ENCODE data around the gene PRDM16.

Gene PRDM16

DNA sequence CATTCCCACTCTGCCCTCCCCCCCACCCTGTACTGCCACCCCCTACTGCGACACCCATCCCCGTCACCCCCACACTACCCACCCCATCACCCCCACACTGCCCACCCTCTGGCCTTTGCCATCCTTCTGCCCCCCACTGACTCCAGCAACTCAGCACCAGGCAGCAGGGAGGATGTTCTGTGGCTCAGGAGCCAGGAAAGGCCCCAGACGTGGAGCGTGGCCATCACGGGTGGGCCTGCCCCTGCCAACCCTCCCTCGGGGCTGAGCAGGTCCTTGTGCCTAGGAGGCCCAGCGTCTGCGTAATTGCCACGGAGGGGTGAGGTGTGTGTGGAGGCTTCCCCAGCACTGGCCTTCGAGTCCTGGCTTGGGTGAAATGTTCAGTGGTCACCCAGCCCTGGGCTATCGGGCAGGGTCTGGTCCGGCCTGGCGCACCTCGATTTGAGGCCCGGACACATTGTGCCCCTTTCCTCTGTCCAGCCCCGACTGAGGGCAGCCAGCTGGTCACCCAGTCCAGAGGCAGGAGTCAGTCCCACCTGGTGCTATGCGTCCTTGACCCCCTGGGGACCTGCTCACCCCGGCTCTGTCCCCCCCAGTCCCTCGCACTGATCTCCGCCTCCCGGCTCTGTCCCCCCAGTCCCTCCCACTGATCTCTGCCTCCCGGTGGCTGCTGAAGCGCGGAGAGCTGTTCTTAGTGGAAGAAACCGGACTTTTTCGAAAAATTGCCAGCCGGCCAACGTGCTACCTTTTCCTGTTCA, 408.4 kb downstream of the PRDM16 start:
- no peak for DNase-seq (ENCODE audit: low read depth in 2 of 3, low spot score in 2 of 3)

DNA sequence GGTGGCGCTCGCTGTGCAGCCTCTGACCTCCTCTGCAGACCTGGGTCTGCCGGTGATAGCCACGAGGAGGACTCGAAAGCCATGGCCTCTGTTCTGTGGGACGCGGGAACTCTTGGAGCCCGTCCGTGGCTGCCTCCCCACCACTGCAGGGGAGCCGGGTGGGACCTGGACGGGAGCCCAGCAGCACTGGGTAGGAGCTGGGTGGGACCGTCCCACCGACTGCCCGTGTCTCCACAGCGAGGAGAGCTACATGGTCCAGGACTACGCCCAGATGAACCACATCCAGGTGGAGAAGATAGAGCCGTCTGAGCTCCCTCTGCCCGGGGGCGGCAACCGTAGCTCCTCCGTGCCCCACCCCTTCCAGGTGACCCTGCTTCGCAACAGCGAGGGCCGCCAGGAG, 409.2 kb downstream of the PRDM16 start:
- no peak for DNase-seq (ENCODE audit: low read depth in 2 of 3, low spot score in 2 of 3)

GRCh38 chr1:3479511-3480368, 410.7 kb downstream of the PRDM16 start:
- no peak for DNase-seq (ENCODE audit: low read depth in 2 of 3, low spot score in 2 of 3)

DNA sequence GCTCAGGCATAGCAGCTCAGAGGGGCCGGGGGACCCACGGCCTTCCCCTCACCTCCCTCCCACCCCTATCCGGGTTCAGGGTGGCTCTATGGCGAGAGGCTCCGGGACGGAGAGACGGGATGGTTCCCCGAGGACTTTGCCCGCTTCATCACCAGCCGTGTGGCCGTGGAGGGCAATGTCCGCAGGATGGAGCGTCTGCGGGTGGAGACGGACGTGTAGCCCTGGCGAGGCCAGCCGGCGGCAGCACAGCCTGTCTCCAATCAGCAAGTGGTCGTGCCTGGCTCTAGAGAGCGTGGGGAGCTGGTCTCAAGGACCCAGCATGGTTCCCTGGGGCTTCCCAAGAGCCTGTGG, 411.3 kb downstream of the PRDM16 start:
- no peak for DNase-seq (ENCODE audit: low read depth in 2 of 3, low spot score in 2 of 3)

GRCh38 chr1:3481046-3481445, 412.0 kb downstream of the PRDM16 start:
- no peak for DNase-seq (ENCODE audit: low read depth in 2 of 3, low spot score in 2 of 3)

GRCh38 chr1:3481836-3482375, 412.9 kb downstream of the PRDM16 start:
- no peak for DNase-seq (ENCODE audit: low read depth in 2 of 3, low spot score in 2 of 3)

- DNase-seq (ENCODE audit: low read depth in 2 of 3, low spot score in 2 of 3): no peak
Observed at GRCh38 chr1:3482378-3482849, 413.4 kb downstream of the PRDM16 start.

DNA sequence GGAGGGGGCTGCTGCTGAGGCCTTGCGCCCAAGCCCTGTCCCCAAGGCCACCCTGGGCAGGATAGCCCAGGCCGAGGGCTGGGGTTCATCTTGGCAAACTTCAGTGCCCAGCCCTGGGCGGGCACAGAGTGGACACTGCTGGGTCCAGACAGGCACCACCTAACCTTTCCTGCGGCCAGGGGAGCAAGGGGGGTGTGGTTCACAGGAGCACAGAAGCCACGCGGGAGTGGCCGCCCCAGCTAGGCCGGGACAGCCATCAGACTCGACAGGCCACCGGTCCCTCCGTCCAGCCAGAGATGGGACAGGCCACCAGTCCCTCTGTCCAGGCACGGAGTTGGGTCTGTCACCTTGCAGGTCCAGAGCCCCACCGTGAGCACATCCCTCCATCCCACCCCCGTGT, 414.4 kb downstream of the PRDM16 start:
- no peak for DNase-seq (ENCODE audit: low read depth in 2 of 3, low spot score in 2 of 3)

GRCh38 chr1:3483801-3484444, 414.9 kb downstream of the PRDM16 start:
- no peak for DNase-seq (ENCODE audit: low read depth in 2 of 3, low spot score in 2 of 3)

GRCh38 chr1:3485016-3485415, 416.0 kb downstream of the PRDM16 start:
- no peak for DNase-seq (ENCODE audit: low read depth in 2 of 3, low spot score in 2 of 3)
